HG03521 (cell line): ENCODE measurements around the gene TMEM192.
A peak's percentile ranks its signal among the peaks of the same experiment; 100 is the strongest.
"Not testable (repeated sequence)": the region's sequence is repeated elsewhere in the genome, so short reads cannot be mapped to it uniquely, and the experiment has no call there.

Experiments
- ATAC-seq: cut with Tn5 transposase; IDR thresholded peaks from one replicate; pipeline ENCODE4 v1.9.1; 2021; ENCODE audit warnings: mild to moderate bottlenecking, moderate library complexity; ENCODE audit not compliant: unreplicated experiment

The TMEM192 gene

DNA sequence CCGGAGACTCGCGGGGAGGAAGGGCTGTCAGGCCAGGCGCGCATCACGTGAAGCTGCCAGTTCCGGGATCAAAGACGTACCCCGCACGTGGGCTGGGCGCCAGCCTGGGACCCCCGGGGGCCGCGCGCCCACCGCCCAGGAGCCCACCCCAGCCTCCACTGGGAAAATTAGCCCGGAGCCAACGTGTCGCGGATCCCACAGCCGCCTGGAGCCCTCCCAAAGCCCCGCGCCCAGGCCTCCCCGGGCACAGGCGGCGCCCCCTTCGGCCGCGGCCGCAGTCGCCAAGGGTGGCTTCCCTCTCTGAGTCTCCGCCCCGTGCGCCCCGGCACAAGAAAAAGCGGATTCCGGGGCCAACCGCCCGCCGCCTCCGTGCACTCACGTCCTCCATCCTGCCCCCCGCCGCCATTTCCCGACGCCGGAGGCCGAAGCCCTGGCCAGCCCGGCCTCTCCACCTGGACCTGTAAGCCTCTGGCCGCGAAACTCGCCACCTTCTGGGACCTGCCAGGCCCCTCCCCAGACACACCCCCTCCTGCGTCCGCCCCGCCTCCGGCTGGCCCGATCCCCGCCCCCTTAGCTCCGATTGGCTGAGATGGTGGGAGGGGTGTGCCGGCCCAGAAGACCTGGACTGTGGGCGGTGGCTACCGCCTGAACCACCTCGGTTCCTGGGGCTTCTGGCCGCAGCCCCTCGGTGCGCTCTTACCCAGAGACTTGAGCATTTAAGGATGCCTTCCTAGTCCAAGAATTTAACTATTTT lies at the start of gene TMEM192:
Gene TMEM192 (minus strand): TSS at position 493 of the 754 bp plus-strand sequence. CDS start 87 bp downstream, at position 406.
- ATAC-seq, result peak; percentile 97

GRCh38 chr4:165158762-165159161 lies 46.1 kb upstream of the TMEM192 start:
- no peak for ATAC-seq

- ATAC-seq, result no peak
These were observed 44.2 kb upstream of the TMEM192 start for GRCh38 chr4:165156906-165157305.

DNA sequence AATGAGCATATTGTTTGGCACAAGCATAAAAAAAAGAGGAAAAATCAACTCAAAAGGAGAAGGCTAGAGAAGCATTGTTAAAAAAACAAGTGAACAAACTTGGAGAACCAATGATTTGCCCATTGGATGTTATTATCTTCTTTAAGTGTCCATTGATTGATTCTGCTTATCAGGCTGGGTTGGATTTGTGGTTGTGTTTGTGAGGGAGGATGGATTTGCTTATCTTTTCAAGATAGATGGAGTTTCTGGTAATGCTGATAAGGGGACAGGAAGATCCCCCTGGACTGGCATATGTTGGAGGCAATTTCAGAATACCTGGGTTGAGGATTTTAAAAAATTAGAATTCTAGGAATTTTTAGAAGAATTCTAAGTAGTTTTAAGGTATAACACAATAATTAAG lies 41.8 kb upstream of the TMEM192 start:
- no peak for ATAC-seq

GRCh38 chr4:165152527-165152926 lies 39.9 kb upstream of the TMEM192 start:
- ATAC-seq, result no peak

DNA sequence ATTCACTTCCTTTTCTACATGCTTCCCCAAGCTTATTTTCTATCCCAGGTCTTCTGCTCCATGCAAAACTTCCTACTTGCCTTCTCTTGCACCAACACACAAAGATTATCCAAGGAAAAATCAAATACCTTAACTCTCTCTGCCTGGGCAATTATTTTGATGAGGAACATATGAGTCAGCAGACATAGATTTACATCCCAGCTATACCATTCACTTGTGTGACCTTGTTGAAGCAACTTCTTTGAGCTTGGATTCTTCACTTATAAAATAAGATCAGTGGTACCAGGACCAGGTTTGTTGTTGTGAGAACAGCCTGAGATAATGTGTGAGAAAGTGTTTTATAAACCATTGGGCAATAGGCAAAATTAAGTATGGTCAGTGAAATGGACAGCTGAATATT lies 39.1 kb upstream of the TMEM192 start:
- no peak for ATAC-seq

- ATAC-seq, result no peak
These were observed 37.9 kb upstream of the TMEM192 start for GRCh38 chr4:165150545-165150944.

DNA sequence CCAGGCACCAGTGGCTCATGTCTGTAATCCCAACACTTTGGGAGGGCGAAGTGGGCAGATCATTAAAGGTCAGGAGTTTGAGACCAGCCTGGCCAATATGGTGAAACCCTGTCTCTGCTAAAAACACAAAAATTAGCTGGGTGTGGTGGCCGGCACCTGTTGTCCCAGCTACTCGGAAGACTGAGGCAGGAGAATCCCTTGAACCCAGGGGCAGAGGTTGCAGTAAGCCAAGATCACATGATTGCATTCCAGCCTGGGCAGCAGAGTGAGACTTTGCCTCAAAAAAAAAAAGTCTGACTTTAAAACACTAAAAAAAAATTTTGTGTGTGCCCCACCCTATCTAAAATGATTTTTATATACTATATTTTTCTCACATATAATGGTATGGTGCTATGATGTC lies 26.2 kb upstream of the TMEM192 start:
- ATAC-seq, result no peak

DNA sequence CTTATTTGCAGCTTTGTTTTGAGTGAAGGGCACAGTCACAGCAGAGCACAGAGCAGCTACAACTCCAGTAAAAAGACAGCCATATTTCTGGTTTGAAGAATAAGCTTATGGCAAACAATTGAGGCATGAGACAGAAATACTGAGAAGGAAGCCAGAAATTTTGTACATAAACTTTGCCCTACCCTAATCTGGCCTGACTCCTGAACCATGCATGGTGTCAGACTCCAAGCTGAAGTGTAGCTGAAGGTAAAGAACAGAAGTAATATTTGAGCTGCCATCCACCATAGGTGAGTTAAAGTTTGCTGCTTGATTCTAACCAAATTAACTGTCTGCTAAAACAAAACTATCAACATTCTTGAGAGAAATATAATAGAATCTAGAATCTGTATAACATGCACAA lies 24.5 kb upstream of the TMEM192 start:
- ATAC-seq, result no peak

- ATAC-seq, result no peak
These were observed 23.9 kb upstream of the TMEM192 start for GRCh38 chr4:165136529-165136928.

GRCh38 chr4:165133150-165133549 lies 20.5 kb upstream of the TMEM192 start:
- no peak for ATAC-seq

DNA sequence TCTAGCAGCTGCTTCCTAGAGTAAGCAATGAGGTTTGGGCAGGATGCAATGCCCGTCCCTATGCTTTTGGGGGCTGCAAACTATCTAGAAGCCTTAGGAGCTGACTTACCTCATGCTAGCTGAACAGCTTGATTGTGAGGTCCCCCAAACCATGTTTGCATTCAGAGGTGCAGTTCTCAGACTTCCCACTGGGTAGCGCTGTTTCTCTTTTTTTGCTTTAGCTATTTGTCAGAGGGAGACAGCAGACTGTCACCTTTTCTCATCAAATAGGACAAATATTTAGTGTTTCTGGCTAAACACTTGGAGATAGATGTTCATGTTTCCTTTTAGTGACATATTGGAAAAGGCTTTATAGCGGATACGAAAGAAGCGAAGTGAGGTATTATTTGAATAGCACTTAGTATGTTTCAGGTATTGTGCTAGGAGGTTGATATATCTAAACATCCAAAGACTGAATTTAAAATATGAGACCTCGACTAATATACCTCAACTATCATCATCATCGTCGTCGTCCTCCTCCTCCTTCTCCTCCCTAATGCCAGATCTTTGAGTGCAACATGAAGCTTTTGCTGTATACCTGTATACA lies 18.7 kb upstream of the TMEM192 start:
- peak; percentile 71 for ATAC-seq

DNA sequence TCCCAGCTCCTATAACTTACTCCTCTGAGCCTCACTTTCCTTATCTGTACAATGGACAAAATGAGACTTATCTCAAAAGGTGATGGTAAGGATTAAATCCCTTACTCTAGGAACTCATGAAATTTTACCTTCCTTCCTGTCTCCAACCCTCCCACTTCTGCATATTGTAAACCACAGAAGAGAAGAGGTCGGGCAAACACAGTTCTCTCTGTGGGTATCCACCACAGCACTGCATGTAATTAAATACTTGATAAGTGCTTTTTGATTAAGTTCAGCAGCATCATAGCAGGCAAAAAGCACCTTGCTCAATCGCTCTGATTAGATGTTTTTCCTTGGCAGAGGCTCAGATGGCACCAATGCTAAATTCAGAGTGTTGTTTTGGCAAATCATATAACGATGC lies 17.3 kb upstream of the TMEM192 start:
- ATAC-seq, result no peak

GRCh38 chr4:165125869-165126499 lies 13.3 kb upstream of the TMEM192 start:
- not testable (repeated sequence) for ATAC-seq

- ATAC-seq, result no peak
These were observed 11.8 kb upstream of the TMEM192 start for GRCh38 chr4:165124488-165124887.

DNA sequence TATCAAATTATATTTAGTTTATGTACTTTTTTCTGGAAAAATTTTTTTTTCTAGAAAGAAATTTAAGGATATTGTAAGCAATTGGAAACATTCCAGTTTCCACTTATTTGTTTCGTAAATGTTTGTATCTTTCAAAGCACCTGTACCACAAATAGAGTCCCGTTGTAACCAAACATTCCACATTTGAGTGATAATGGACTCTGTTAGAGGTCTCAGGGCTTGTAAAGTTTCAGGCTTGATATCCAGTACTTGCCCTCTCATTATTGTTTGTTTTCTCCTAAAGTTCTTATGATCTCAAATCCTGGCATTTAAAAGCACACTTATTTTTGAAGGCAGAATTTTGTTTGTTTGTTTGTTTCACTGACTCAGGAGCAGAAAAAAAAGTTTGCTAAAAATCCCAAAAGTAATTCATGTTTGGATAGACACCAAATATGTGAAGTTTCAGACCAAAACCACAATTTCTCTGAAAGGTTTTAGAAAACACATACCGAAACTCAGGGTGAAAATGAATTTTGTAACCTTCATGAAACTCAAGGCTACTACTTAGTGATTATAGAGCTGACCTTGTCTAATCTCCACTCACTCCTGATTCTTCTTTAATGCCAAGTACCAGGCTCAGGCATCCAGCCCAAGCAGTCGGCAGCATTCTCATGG lies 5.7 kb upstream of the TMEM192 start:
- peak; percentile 81 for ATAC-seq

DNA sequence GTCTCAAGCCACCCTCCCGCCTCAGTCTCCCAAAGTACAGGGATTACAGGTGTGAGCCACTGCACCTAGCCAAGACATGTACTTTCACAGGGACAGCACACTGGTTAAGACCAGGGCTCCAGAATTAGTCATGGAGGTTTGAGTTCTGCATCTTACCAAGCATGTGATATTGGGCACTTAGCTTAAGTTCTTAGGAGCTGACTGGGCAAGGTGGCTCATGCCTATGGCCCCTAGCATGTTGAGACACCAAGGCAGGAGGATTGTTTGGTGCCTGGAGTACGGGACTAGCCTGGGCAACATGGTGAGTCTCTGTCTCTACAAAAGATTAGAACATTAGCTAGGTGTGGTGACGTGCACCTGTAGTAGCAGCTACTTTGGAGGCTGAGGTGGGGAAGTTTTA lies 2.6 kb upstream of the TMEM192 start:
- ATAC-seq, result no peak

- ATAC-seq, result no peak
These were observed 723 bp downstream of the TMEM192 start for GRCh38 chr4:165111906-165112367.

GRCh38 chr4:165106518-165106917 lies 6.1 kb downstream of the TMEM192 start:
- ATAC-seq, result no peak

- ATAC-seq, result no peak
These were observed 11.0 kb downstream of the TMEM192 start for GRCh38 chr4:165101641-165102040.

DNA sequence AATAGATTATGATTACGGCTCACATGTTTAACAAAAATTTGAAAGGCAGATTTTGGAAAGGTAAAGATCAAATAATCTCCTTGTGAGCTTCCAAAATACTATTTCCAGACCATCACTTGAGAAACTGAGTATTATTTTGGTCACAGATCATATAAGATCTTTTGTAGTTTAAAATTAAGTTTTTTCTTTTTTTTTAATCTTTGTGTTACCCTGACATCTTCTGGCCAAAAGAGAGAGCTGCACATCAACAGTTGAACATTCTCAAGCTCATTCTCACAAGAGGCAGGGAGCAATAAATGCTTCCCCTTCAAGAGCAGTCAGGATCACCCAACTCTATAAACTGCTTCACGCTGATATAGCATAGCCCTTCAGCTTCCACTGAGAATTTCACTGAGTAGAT lies 15.9 kb downstream of the TMEM192 start:
- ATAC-seq, result no peak

DNA sequence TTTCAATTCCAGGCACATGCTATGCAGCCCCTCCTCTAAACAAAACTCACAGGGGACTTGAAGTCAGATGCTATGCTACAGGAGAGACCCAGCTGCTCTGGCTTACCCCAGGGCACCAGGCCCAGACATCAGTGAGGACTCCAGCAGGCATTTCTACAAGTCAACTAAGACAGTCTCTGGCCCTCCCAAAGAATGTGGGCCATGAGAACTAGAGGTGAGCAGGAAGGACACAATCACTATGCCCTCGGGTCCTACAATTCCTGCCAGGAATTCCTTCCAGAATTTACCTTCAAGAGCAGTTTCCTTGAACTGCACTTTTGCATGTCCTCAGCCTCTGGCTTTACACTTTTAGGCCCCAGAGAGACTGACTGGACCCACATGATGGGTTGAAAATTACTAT lies 17.4 kb downstream of the TMEM192 start:
- no peak for ATAC-seq
